GM23248 (cell line): ENCODE results near the gene RPL35. TPM values are rescaled to one million over a fixed set of nuclear protein-coding genes. Genes with fewer than 3 reads are reported as not detected.
A peak's percentile ranks its signal among the peaks of the same experiment; 100 is the strongest.
"Not testable (repeated sequence)": the region's sequence is repeated elsewhere in the genome, so short reads cannot be mapped to it uniquely, and the experiment has no call there.

Source experiments
- DNase-seq: peaks from one replicate; pipeline ENCODE4 v3.0.0-alpha.2; 2015
- H2AFZ ChIP-seq: fragments of 200-600 bp; sonication (generic); 2 replicates; pipeline ENCODE4 v1.6.1; 2016; ENCODE audit warnings: antibody characterized with exemption
- H3F3A ChIP-seq: fragments of 200-600 bp; sonication (generic); 2 replicates; pipeline ENCODE4 v1.6.1; 2016; ENCODE audit warnings: mild to moderate bottlenecking, antibody characterized with exemption, mixed run types; ENCODE audit not compliant: insufficient read depth
- H3K27ac ChIP-seq: fragments of 200-600 bp; sonication (generic); 2 replicates; pipeline ENCODE4 v1.5.1; 2016; ENCODE audit warnings: mild to moderate bottlenecking
- H3K27me3 ChIP-seq: fragments of 200-600 bp; sonication (generic); replicated peaks from 2 replicates; pipeline ENCODE4 v1.6.1; 2016; ENCODE audit warnings: mild to moderate bottlenecking; ENCODE audit not compliant: insufficient read depth
- H3K36me3 ChIP-seq: fragments of 200-600 bp; sonication (generic); 2 replicates; pipeline ENCODE4 v1.6.1; 2016; ENCODE audit warnings: low read depth, mild to moderate bottlenecking
- H3K4me1 ChIP-seq: fragments of 200-600 bp; sonication (generic); 2 replicates; pipeline ENCODE4 v1.6.1; 2016; ENCODE audit warnings: mild to moderate bottlenecking; ENCODE audit not compliant: insufficient read depth
- H3K4me2 ChIP-seq: fragments of 200-600 bp; sonication (generic); one replicate; pipeline ENCODE4 v1.6.1; 2016; ENCODE audit warnings: mild to moderate bottlenecking; ENCODE audit not compliant: unreplicated experiment
- H3K4me3 ChIP-seq: fragments of 200-600 bp; sonication (generic); 2 replicates; pipeline ENCODE4 v1.5.1; 2016; ENCODE audit warnings: mild to moderate bottlenecking
- H3K79me2 ChIP-seq: fragments of 200-600 bp; sonication (generic); 2 replicates; pipeline ENCODE4 v1.6.1; 2016; ENCODE audit warnings: mild to moderate bottlenecking; ENCODE audit not compliant: insufficient read depth
- H3K9ac ChIP-seq: fragments of 200-600 bp; sonication (generic); 2 replicates; pipeline ENCODE4 v1.6.1; 2016; ENCODE audit warnings: mild to moderate bottlenecking
- H3K9me2 ChIP-seq: fragments of 200-600 bp; sonication (generic); 2 replicates; pipeline ENCODE4 v1.6.1; 2016; ENCODE audit warnings: mixed run types, mild to moderate bottlenecking, moderate library complexity; ENCODE audit not compliant: insufficient read depth
- H3K9me3 ChIP-seq: fragments of 200-600 bp; sonication (generic); one replicate; pipeline ENCODE4 v1.6.1; 2017; ENCODE audit warnings: low read depth
- H4K20me1 ChIP-seq: fragments of 200-600 bp; sonication (generic); 2 replicates; pipeline ENCODE4 v1.6.0; 2016; ENCODE audit not compliant: insufficient read depth
- EZH2 ChIP-seq: fragments of 200-600 bp; sonication (generic); IDR thresholded peaks from 2 replicates; pipeline ENCODE4 v1.6.1; 2018; ENCODE audit warnings: antibody characterized with exemption, mild to moderate bottlenecking; ENCODE audit not compliant: insufficient read depth, poor library complexity, severe bottlenecking
- EZH2phosphoT487 ChIP-seq: fragments of 200-600 bp; sonication (generic); IDR thresholded peaks from 2 replicates; pipeline ENCODE4 v1.6.1; 2018; ENCODE audit warnings: antibody characterized with exemption, moderate library complexity, mild to moderate bottlenecking, low read depth; ENCODE audit not compliant: insufficient read depth
- WGBS, 2 experiments: methylation state at CpG; one replicate each; pipeline ENCODE4 v1.1.6; 2015 to 2017; ENCODE audit warnings: low lambda C conversion rate in 2 of 2, low coverage in 1 of 2; ENCODE audit errors: missing lambda C conversion rate in 2 of 2; 5-methylcytosine and 5-hydroxymethylcytosine counted together
- in situ Hi-C: fragments of 300-500 bp; cut with MboI; formaldehyde crosslinking; loops from 2 replicates; pipeline ENCODE4 v1.15.0; 2020
- polyA plus RNA-seq: library from polyadenylated mRNA; unstranded; fragments of >200 nt; fragmentation: Nextera tagmentation; extraction: Ambion mirVana; gene quantifications from 2 replicates; pipeline ENCODE4 v1.2.1, GENCODE V29; 2016
- total RNA-seq: library from RNA; depleted of rRNA; stranded (reverse); fragments of >200 nt; shearing (Covaris generic); gene quantifications from 2 replicates; pipeline ENCODE4 v1.2.3, GENCODE V29; 2014

Gene RPL35
- total and polyA plus RNA-seq, 2 experiments from 2014 or later: 1,193 to 1,199 TPM

DNA sequence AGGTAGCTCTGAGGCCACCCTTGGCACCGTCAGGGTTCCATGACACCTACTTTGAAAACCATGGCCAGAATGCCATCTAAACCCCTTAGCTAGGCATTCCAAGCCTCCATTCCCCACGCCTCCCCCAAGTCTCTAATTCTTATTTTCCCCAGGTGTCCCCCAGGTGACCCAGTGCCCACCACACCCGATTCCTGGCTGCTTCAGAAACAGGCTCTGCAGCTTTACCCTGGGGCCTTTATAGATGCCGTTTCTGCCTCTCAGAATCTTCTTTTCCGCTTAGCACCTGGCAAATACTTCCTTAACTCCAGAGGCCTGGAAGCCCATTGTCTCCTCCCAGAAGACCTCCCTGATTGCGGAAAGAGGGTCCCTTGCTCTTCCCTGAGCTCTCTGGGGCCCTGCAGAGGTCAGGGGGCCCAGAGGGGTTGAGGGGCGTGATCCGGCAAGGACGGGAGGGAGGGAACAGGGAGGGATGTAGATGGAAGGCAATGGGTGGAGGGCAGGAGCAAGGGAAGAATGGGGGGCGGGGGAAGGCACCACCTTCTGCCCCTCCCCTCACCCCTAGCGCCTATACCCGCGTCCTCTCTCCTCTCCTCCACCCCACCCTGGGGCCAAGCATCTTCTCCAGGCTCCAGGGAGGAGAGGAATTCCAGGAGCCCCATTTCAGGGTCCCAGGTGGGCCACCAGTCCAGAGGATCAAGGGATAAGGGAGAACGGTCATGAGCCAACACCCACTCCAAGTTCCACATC lies 20.5 kb downstream of the RPL35 start:
- Histone ChIP-seq H3K4me3 (no peak overlapping the region), H3F3A (no peaks in the 10 kb centered on the region), H3K9me3 (no peaks in the 10 kb centered on the region), H3K9me2 (no peaks in the 10 kb centered on the region), H3K4me1 (no peaks in the 10 kb centered on the region), H3K27me3 (no peaks in the 10 kb centered on the region), H3K9ac (no peak overlapping the region), H2AFZ (no peak overlapping the region), H3K79me2 (no peaks in the 10 kb centered on the region), H4K20me1 (no peaks in the 10 kb centered on the region), H3K36me3 (no peaks in the 10 kb centered on the region), H3K27ac (no peak overlapping the region), H3K4me2 (no peak overlapping the region)
- no peak for DNase-seq
- whole genome bisulfite sequencing, 2 experiments: 77 to 85% methylated on average over 9 to 14 of the region's 14 CpGs
- in situ Hi-C loops: no loop called here
- TF ChIP-seq EZH2: no peak
- TF ChIP-seq EZH2phosphoT487: no peak

DNA sequence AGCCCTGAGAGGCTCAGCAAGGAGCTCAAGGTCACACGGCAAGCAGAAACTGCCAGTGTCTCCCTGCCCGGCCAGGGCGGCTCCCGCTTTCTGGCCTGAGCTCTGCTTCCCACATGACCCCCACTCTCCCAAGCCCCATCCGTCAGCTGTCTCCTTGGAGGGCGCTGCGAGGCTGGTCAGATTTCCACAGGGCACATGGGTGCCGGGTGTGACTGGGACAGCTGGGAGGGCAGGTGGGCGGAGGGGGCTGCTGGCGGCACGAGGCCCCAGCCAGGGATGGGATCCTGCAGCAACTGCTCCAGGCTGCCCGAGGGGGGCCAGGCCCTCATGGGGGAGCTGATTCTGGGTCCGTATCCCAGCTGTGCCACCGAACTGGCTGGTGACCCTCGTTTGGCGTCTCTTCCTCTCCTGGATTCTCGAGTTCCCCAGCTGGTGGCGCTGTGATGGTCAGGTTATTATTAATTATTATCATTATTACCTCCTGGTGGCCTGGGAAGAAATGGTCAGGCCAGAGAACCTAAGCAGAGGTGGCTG lies 21.4 kb downstream of the RPL35 start:
- Histone ChIP-seq H2AFZ (no peak overlapping the region), H3F3A (no peaks in the 10 kb centered on the region), H3K9me3 (no peaks in the 10 kb centered on the region), H3K4me3 (no peak overlapping the region), H3K9ac (no peak overlapping the region), H3K9me2 (no peaks in the 10 kb centered on the region), H3K79me2 (no peaks in the 10 kb centered on the region), H3K27me3 (no peaks in the 10 kb centered on the region), H4K20me1 (no peaks in the 10 kb centered on the region), H3K4me1 (no peaks in the 10 kb centered on the region), H3K36me3 (no peaks in the 10 kb centered on the region), H3K4me2 (no peak overlapping the region), H3K27ac (no peak overlapping the region)
- 71 to 73% methylated on average over 17 to 18 of the region's 18 CpGs for WGBS, 2 experiments
- peak; percentile 43 for DNase-seq
- TF ChIP-seq EZH2phosphoT487 (no peak), EZH2 (no peak)
- in situ Hi-C loops: no loop called here

DNA sequence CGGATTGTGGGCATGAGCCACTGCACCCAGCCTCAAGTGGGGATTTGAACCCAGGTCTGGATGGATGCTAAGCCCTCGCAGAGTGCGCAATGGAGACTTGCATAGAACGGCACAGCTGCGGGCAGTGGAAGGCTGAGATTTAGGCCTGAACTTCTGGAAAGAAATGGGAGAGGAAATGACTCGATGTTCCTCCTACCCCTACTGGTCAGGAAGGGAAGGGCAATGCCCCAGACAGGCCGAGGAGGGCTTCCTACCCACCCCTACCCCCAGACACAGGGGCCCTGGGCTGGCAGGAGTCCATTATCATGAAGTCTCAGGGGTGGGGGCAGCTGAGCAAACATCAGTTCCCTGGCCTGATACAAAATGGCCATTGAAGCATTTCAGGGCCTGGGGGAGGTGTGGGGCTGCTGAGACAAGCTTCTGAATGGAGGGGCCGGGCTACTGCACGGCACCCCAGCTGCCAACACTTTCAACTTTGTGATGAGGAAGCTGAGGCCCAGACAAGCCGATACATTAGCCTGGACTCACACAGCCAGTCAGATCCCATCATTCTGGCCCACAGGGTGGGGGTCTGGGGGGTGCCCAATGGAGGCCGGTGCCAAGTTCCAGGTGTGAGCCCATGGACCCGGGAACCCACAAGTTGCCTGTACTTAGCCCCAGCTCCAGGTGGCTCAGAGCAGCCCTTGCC lies 22.0 kb downstream of the RPL35 start:
- H3K9me3 ChIP-seq: no peaks in the 10 kb centered on the region
- H3K27ac ChIP-seq: no peak overlapping the region
- H3K79me2 ChIP-seq: no peaks in the 10 kb centered on the region
- H3K4me3 ChIP-seq: no peak overlapping the region
- H3K4me1 ChIP-seq: 0 out of 2 replicates have a peak, but pooled peaks cover 5% of the 10 kb centered on the region
- WGBS, 2 experiments: 81 to 86% methylated on average over 12 of the region's 12 CpGs
- peak; percentile 42 for DNase-seq
- H2AFZ ChIP-seq: no peak overlapping the region
- H3K4me2 ChIP-seq: no peak overlapping the region
- H3F3A ChIP-seq: no peaks in the 10 kb centered on the region
- H3K27me3 ChIP-seq: no peaks in the 10 kb centered on the region
- no peaks in the 10 kb centered on the region for H3K36me3 ChIP-seq
- H3K9me2 ChIP-seq: no peaks in the 10 kb centered on the region
- in situ Hi-C loops: no loop called here
- TF ChIP-seq EZH2 (no peak), EZH2phosphoT487 (no peak)
- H3K9ac ChIP-seq: no peak overlapping the region
- H4K20me1 ChIP-seq: no peaks in the 10 kb centered on the region

DNA sequence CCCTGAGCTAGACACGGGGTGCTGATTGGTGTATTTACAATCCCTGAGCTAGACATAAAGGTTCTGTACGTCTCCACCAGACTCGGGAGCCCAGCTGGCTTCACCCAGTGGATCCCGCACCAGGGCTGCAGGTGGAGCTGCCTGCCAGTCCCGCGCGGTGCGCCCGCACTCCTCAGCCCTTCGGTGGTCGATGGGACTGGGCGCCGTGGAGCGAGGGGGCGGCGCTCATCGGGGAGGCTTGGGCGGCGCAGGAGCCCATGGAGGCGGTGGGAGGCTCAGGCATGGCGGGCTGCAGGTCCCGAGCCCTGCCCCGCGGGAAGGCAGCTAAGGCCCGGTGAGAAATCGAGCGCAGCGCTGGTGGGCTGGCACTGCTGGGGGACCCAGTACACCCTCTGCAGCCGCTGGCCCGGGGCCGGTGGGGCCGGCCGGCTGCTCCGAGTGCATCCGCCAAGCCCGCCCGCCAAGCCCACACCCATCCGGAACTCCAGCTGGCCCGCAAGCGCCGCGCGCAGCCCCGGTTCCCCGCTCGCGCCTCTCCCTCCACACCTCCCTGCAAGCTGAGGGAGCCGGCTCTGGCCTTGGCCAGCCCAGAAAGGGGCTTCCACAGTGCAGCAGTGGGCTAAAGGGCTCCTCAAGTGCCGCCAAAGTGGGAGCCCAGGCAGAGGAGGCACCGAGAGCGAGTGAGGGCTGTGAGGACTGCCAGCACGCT lies 23.0 kb downstream of the RPL35 start:
- H3K4me3 ChIP-seq, H4K20me1 ChIP-seq, H3K4me2 ChIP-seq, H3K79me2 ChIP-seq, H3F3A ChIP-seq, H3K9ac ChIP-seq, H3K27ac ChIP-seq, H2AFZ ChIP-seq, H3K36me3 ChIP-seq, in situ Hi-C loops, H3K9me2 ChIP-seq, DNase-seq, H3K27me3 ChIP-seq, H3K9me3 ChIP-seq: not testable (repeated sequence)
- 0 out of 2 replicates have a peak, but pooled peaks cover 12% of the 10 kb centered on the region for H3K4me1 ChIP-seq
- WGBS, 2 experiments: 51 to 68% methylated on average over 25 to 28 of the region's 52 CpGs

DNA sequence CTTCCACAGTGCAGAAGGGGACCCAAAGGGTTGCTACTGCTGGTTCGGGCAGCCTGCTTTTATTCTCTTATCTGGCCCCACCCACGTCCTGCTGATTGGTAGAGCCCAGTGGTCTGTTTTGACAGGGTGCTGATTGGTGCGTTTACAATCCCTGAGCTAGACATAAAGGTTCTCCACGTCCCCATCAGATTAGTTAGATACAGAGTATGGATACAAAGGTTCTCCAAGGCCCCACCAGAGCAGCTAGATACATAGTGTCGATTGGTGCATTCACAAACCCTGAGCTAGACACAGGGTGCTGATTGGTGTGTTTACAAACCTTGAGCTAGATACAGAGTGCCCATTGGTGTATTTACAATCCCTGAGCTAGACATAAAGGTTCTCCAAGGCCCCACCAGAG lies 23.6 kb downstream of the RPL35 start:
- 63 to 76% methylated on average over 5 of the region's 5 CpGs for WGBS, 2 experiments
- H2AFZ ChIP-seq, H4K20me1 ChIP-seq, H3F3A ChIP-seq, H3K4me2 ChIP-seq, H3K27ac ChIP-seq, DNase-seq, H3K4me3 ChIP-seq, H3K9me3 ChIP-seq, H3K79me2 ChIP-seq, H3K9ac ChIP-seq, in situ Hi-C loops, H3K9me2 ChIP-seq, H3K36me3 ChIP-seq, H3K27me3 ChIP-seq: not testable (repeated sequence)
- 0 out of 2 replicates have a peak, but pooled peaks cover 12% of the 10 kb centered on the region for H3K4me1 ChIP-seq
